ENCODE measurements around the gene KCNMA1. TPM values are rescaled to one million over a fixed set of nuclear protein-coding genes. Genes with fewer than 3 reads are reported as not detected.

The KCNMA1 gene
- total and polyA plus RNA-seq, 7 donors, result 15.3 to 427 (median 256) TPM

DNA sequence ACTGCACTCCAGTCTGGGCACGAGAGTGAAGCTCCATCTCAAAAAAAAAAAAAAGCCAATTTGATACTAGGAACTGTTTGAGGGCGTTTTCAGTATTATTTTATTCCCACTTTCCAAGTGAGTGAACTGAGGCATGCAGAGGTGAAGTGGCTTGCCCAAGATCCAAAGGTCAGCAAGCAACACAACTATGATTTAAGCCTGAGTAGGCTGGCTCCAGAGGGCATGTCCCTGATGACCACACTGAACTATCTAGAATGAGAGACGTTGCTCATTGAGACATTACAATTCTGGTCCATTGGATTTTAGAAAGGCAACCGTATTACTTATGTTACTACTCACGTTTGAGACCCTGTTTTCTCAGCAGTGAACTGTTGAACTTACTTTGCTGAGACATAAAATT lies 20.8 kb downstream of the KCNMA1 start:
- TF ChIP-seq EP300 (IDR thresholded peaks at IDR 0.05), result no peak
- TF ChIP-seq, protein P1, sequence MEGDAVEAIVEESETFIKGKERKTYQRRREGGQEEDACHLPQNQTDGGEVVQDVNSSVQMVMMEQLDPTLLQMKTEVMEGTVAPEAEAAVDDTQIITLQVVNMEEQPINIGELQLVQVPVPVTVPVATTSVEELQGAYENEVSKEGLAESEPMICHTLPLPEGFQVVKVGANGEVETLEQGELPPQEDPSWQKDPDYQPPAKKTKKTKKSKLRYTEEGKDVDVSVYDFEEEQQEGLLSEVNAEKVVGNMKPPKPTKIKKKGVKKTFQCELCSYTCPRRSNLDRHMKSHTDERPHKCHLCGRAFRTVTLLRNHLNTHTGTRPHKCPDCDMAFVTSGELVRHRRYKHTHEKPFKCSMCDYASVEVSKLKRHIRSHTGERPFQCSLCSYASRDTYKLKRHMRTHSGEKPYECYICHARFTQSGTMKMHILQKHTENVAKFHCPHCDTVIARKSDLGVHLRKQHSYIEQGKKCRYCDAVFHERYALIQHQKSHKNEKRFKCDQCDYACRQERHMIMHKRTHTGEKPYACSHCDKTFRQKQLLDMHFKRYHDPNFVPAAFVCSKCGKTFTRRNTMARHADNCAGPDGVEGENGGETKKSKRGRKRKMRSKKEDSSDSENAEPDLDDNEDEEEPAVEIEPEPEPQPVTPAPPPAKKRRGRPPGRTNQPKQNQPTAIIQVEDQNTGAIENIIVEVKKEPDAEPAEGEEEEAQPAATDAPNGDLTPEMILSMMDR (IDR thresholded peaks at IDR 0.05), result no peak
- no peak for TF ChIP-seq POLR2AphosphoS5 (IDR thresholded peaks at IDR 0.05)
- TF ChIP-seq POLR2A (IDR thresholded peaks at IDR 0.05), result no peak
- WGBS, 2 donors, result 91 to 92% methylated on average over 5 of the region's 5 CpGs
- H3K27ac ChIP-seq, result peak overlapping the region in 2 of 4 donors; percentile 67 to 77
- H3K9me3 ChIP-seq, result no peaks in the 10 kb centered on the region
- H3K27me3 ChIP-seq, result no peaks in the 10 kb centered on the region
- DNase-seq, result no peak
- no peak overlapping the region for H3K4me3 ChIP-seq
- intact Hi-C loops (cut with DNase I), result no loop called here
- no peaks in the 10 kb centered on the region for H3K36me3 ChIP-seq
- H3K4me1 ChIP-seq, result peaks cover 0 to 77% (median 58%) of the 10 kb centered on the region in 4 donors

DNA sequence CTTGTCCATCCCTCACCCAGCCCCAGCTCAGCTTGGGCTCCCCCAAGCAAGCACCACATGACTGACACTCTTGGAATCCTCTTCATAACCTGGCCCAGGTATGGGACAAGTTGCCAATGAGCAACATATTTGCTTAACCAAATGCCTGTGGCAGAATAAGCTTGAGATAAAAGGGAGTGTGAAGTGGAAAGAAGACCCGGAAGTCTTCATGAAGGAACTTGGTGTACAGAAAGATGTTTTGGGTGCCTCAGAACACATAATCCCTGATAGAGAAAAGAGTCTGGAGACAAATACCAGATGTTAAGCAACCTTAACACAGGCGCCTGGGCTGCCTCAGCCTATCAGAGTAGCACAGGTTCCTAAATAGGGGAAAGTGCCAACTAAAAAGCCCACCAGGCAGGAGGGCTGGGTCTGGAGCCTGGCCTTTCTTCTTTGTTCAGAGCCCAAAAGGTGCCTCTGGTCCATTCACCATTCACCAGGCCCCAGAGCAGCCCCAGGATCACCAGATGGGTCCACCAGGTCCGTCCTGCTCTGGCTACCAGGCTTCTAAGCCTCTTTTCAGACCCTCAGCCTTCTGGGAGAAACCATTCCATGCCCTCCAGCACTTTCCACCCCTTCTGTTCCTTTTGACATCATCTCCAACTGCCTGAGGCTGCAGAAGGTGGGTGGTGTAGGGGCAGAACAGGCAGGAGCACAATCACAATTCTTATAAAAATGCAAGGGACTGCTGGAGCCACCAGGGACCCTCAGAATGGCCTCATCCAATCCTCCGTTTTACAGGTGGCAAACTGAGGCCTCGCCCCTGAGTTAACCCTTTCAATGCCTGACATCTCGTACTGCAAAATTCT lies 22.6 kb downstream of the KCNMA1 start:
- intact Hi-C loops (cut with DNase I), result no loop called here
- H3K36me3 ChIP-seq, result no peaks in the 10 kb centered on the region
- DNase-seq, result peak; percentile 57
- H3K27me3 ChIP-seq, result no peaks in the 10 kb centered on the region
- 79 to 80% methylated on average over 6 of the region's 6 CpGs for WGBS, 2 donors
- peak overlapping the region; percentile 33 to 77 (median 58) for H3K27ac ChIP-seq
- H3K4me3 ChIP-seq, result no peak overlapping the region
- TF ChIP-seq, protein P1 (IDR thresholded peaks at IDR 0.05), result no peak
- TF ChIP-seq POLR2A (IDR thresholded peaks at IDR 0.05), result no peak
- no peak for TF ChIP-seq EP300 (IDR thresholded peaks at IDR 0.05)
- peak in 1 of 4 donors; percentile 41 for TF ChIP-seq POLR2AphosphoS5 (IDR thresholded peaks at IDR 0.05)
- H3K9me3 ChIP-seq, result no peaks in the 10 kb centered on the region
- peaks cover 0 to 78% (median 57%) of the 10 kb centered on the region in 4 donors for H3K4me1 ChIP-seq

- intact Hi-C loops (cut with DNase I), result no loop called here
- Histone ChIP-seq H3K36me3 (no peaks in the 10 kb centered on the region), H3K27ac (peak overlapping the region; percentile 30 to 77 (median 58)), H3K27me3 (no peaks in the 10 kb centered on the region), H3K9me3 (no peaks in the 10 kb centered on the region), H3K4me3 (no peak overlapping the region), H3K4me1 (peaks cover 0 to 80% (median 64%) of the 10 kb centered on the region in 4 donors)
- peak; percentile 63 for DNase-seq
- TF ChIP-seq, protein P1 (IDR thresholded peaks at IDR 0.05), result no peak
- TF ChIP-seq POLR2AphosphoS5 (IDR thresholded peaks at IDR 0.05) (no peak), EP300 (IDR thresholded peaks at IDR 0.05) (no peak), POLR2A (IDR thresholded peaks at IDR 0.05) (no peak)
- 11 to 47% methylated on average over 9 of the region's 9 CpGs for WGBS, 2 donors
These were observed 24.0 kb downstream of the KCNMA1 start for GRCh38 chr10:77613476-77614130.

DNA sequence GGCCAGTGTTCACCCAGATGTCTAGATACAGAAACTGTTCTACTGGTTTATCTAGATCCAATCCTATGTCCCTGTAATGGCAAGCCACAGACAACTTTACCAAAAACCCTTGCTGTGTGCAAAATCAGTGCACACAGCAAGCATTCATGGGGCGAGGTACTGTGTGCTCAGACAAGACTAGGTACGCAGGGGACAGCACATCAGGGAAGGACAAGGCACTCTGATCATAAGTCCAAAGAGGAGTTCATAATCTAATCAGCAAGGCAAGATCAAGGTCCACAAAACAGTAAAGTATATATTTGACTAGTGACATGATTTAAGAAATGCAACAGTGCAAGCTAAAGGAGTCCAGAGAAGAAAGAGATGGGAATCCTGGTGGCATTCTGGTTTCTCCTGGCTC lies 25.9 kb downstream of the KCNMA1 start:
- Histone ChIP-seq H3K4me3 (no peak overlapping the region), H3K36me3 (no peaks in the 10 kb centered on the region), H3K27ac (no peak overlapping the region), H3K27me3 (no peaks in the 10 kb centered on the region), H3K4me1 (peaks cover 0 to 88% (median 69%) of the 10 kb centered on the region in 4 donors), H3K9me3 (no peaks in the 10 kb centered on the region)
- TF ChIP-seq, protein P1 (IDR thresholded peaks at IDR 0.05), result no peak
- no peak for TF ChIP-seq POLR2A (IDR thresholded peaks at IDR 0.05)
- no peak for TF ChIP-seq POLR2AphosphoS5 (IDR thresholded peaks at IDR 0.05)
- TF ChIP-seq EP300 (IDR thresholded peaks at IDR 0.05), result no peak
- WGBS, 2 donors, result 14 to 72% methylated on average over 2 of the region's 2 CpGs
- DNase-seq, result peak; percentile 4
- intact Hi-C loops (cut with DNase I), result no loop called here
